H1 (cell line): Measurements from ENCODE around the gene LIG4. TPM values are rescaled to one million over a fixed set of nuclear protein-coding genes. Genes with fewer than 3 reads are reported as not detected.

Experiments
- ASH2L ChIP-seq: fragments of 200-600, 300-600 bp; sonication (generic); IDR thresholded peaks from one replicate; pipeline ENCODE4 v1.7.1; 2017; ENCODE audit warnings: low read length
- KDM5A ChIP-seq: fragments of 200-600 bp; IDR thresholded peaks from 2 replicates; pipeline ENCODE4 v1.7.1; 2012; ENCODE audit warnings: mild to moderate bottlenecking, low read length, inconsistent platforms, mixed read lengths
- MAFK ChIP-seq: IDR thresholded peaks from 2 replicates; pipeline ENCODE4 v1.6.1; 2012; ENCODE audit warnings: low read depth, mild to moderate bottlenecking, improper control_type of control experiment, low read length
- polyA plus RNA-seq, 7 experiments: library from polyadenylated mRNA; depleted of rRNA in 3 of 7; stranded (reverse) in 5 of 7; unstranded in 2 of 7; fragments of >200 nt in 5 of 7; fragments of 200-250 nt in 2 of 7; gene quantifications; 1 replicate in 5 of 7; 2 replicates in 1 of 7; 4 replicates in 1 of 7; pipeline versions ENCODE4 v1.2.1 to v1.2.3, GENCODE V29; 2011 to 2013; ENCODE audit warnings: missing spikeins in 2 of 7, mixed read lengths in 2 of 7
- total RNA-seq: library from RNA; stranded (reverse); fragmentation: NEBNext Ultra II Directional; extraction: Animal tissue kit (Norgen Biotek cat#: 25700); gene quantifications from 2 replicates; pipeline ENCODE4 v1.2.1, GENCODE V29; 2021
- TF ChIP-seq, protein P1 (sequence below), 3 experiments: IDR thresholded peaks; 1 replicate in 2 of 3; 2 replicates in 1 of 3; pipeline versions ENCODE4 v1.5.1 to v1.6.1; 2011; ENCODE audit warnings: low read length in 3 of 3, mild to moderate bottlenecking in 3 of 3, inconsistent platforms in 2 of 3, low read depth in 1 of 3, moderate library complexity in 1 of 3; ENCODE audit not compliant: insufficient read depth in 1 of 3; ENCODE audit errors: control extremely low read depth in 1 of 3

The LIG4 gene
- total and polyA plus RNA-seq, 2 of the 8 experiments (the other 6 are each of a cell fraction or from before 2014, with no cell fraction given) = 1.1 to 4.5 TPM

DNA sequence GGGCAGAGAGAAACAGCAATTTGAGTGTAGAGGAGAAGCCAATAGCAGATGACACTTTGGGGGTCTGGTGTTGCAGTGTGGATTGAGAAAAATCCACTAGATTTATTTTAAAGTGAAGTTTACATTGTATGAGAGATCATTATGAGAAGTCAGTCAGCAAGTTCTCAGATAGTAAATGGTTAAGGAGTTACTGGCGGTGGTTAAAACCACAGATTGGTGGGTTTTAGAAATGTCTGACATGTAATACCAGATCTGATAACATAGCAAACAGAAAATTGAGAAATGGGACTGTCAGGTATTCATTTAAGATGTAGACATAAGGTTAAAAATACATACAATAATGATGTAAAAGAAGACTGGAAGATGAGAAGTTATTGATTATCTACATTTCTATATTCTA is 10.1 kb upstream of the LIG4 start (continued):
- TF ChIP-seq, protein P1, sequence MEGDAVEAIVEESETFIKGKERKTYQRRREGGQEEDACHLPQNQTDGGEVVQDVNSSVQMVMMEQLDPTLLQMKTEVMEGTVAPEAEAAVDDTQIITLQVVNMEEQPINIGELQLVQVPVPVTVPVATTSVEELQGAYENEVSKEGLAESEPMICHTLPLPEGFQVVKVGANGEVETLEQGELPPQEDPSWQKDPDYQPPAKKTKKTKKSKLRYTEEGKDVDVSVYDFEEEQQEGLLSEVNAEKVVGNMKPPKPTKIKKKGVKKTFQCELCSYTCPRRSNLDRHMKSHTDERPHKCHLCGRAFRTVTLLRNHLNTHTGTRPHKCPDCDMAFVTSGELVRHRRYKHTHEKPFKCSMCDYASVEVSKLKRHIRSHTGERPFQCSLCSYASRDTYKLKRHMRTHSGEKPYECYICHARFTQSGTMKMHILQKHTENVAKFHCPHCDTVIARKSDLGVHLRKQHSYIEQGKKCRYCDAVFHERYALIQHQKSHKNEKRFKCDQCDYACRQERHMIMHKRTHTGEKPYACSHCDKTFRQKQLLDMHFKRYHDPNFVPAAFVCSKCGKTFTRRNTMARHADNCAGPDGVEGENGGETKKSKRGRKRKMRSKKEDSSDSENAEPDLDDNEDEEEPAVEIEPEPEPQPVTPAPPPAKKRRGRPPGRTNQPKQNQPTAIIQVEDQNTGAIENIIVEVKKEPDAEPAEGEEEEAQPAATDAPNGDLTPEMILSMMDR (IDR thresholded peaks at IDR 0.05; ENCODE audit: control extremely low read depth in 1 of 3, insufficient read depth in 1 of 3, low read depth in 1 of 3, low read length in 3 of 3) = no peak
- TF ChIP-seq MAFK (no peak), ASH2L (no peak), KDM5A (no peak)
